ENCODE results near the gene IL17RA.
"Not testable (repeated sequence)": the region's sequence is repeated elsewhere in the genome, so short reads cannot be mapped to it uniquely, and the experiment has no call there.

Gene IL17RA

GRCh38 chr22:17120711-17121232 lies 36.0 kb downstream of the IL17RA start:
- no peak for DNase-seq (ENCODE audit: low read depth)

- no peak for DNase-seq (ENCODE audit: low read depth)
These were observed 36.7 kb downstream of the IL17RA start, which contains the start of gene TMEM121B for GRCh38 chr22:17121233-17122195. Gene TMEM121B (minus strand): TSS chr22:17121360. CDS start chr22:17121127, 233 bp downstream.

- no peak for DNase-seq (ENCODE audit: low read depth)
These were observed 45.4 kb downstream of the IL17RA start for GRCh38 chr22:17130199-17130598.

GRCh38 chr22:17131686-17132085 lies 46.9 kb downstream of the IL17RA start:
- DNase-seq (ENCODE audit: low read depth): no peak

- no peak for DNase-seq (ENCODE audit: low read depth)
These were observed 47.3 kb downstream of the IL17RA start for GRCh38 chr22:17132112-17132511.

GRCh38 chr22:17133137-17133536 lies 48.3 kb downstream of the IL17RA start:
- no peak for DNase-seq (ENCODE audit: low read depth)

GRCh38 chr22:17135153-17135760 lies 50.5 kb downstream of the IL17RA start:
- no peak for DNase-seq (ENCODE audit: low read depth)

- DNase-seq (ENCODE audit: low read depth): no peak
These were observed 52.4 kb downstream of the IL17RA start for GRCh38 chr22:17137170-17137569.

- DNase-seq (ENCODE audit: low read depth): no peak
These were observed 53.1 kb downstream of the IL17RA start for GRCh38 chr22:17137861-17138425.

GRCh38 chr22:17138513-17138912 lies 53.7 kb downstream of the IL17RA start:
- no peak for DNase-seq (ENCODE audit: low read depth)

GRCh38 chr22:17140022-17140421 lies 55.2 kb downstream of the IL17RA start:
- DNase-seq (ENCODE audit: low read depth): no peak

- no peak for DNase-seq (ENCODE audit: low read depth)
These were observed 56.3 kb downstream of the IL17RA start for GRCh38 chr22:17140826-17141766.

GRCh38 chr22:17143101-17143500 lies 58.3 kb downstream of the IL17RA start:
- no peak for DNase-seq (ENCODE audit: low read depth)

GRCh38 chr22:17143826-17144225 lies 59.0 kb downstream of the IL17RA start:
- DNase-seq (ENCODE audit: low read depth): no peak

- DNase-seq (ENCODE audit: low read depth): no peak
These were observed 60.4 kb downstream of the IL17RA start for GRCh38 chr22:17145021-17145680.

- DNase-seq (ENCODE audit: low read depth): not testable (repeated sequence)
These were observed 62.7 kb downstream of the IL17RA start for GRCh38 chr22:17147458-17147857.

- DNase-seq (ENCODE audit: low read depth): no peak
These were observed 64.4 kb downstream of the IL17RA start for GRCh38 chr22:17149076-17149815.

- DNase-seq (ENCODE audit: low read depth): no peak
These were observed 67.5 kb downstream of the IL17RA start for GRCh38 chr22:17152340-17152739.

GRCh38 chr22:17152971-17153370 lies 68.2 kb downstream of the IL17RA start:
- no peak for DNase-seq (ENCODE audit: low read depth)

- no peak for DNase-seq (ENCODE audit: low read depth)
These were observed 71.1 kb downstream of the IL17RA start for GRCh38 chr22:17155941-17156340.

Measured in stimulated activated CD8-positive, alpha-beta memory T cell treated with anti-CD3 and anti-CD28 coated beads, Interleukin-12 subunit alpha, Interleukin-12 subunit beta, amount 100 ng/mL, for 1 hour (primary cell).